NCI-H510A treated with DMSO at 0.1 percent for 48 hours (cell line): ENCODE results near the gene RPP21.

Experiments used
- DNase-seq: peaks from one replicate; lab custom pipeline; 2025; lab: John Stamatoyannopoulos, UW

Gene RPP21

GRCh38 chr6:30344868-30345671 lies at the start of gene RPP21:
RPP21 (plus strand) TSS chr6:30345156; CDS start chr6:30345172, 16 bp downstream.
- peak; percentile 74 for DNase-seq

DNA sequence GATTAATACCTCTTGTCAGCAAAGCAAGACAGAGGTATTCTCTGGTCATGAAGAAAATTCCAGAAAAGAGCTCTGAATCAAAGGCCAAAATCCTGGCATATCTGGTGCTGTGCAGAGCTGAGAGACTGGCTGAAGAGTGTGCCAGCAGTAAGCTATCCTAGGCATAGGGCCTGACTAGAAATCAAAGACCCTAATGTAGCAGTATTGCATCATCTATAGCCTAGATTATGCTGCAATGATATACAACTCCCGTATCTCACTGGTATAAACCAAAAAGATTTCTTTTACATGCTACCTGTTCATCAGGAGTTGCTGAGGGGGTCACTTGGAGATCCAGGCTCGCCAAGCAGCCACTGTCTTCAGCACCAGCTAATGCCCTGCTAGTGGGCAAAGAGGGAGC lies 49.1 kb upstream of the RPP21 start:
- no peak for DNase-seq

GRCh38 chr6:30304002-30304401 lies 41.0 kb upstream of the RPP21 start:
- no peak for DNase-seq

GRCh38 chr6:30311101-30311500 lies 33.9 kb upstream of the RPP21 start:
- DNase-seq = no peak

DNA sequence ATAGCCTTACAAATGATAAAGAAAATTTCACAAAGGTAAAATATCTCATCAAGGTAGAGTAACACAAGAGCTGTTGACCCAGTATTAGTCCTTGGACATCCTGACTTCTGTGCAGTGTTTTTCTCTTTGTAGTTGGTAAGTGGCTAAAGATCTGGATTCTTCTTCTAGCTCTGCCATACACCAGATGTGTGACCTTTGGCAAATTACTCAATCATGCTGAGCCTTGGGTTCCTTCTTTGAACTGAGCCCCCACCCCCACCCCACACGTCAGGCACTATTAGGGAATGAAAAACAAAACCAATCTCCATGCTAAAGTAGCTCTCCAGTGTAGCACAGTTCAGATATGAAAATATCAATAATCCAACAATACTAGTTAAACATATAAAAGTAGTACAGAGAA lies 33.3 kb upstream of the RPP21 start:
- DNase-seq = no peak

GRCh38 chr6:30312266-30312665 lies 32.7 kb upstream of the RPP21 start:
- DNase-seq = no peak

DNA sequence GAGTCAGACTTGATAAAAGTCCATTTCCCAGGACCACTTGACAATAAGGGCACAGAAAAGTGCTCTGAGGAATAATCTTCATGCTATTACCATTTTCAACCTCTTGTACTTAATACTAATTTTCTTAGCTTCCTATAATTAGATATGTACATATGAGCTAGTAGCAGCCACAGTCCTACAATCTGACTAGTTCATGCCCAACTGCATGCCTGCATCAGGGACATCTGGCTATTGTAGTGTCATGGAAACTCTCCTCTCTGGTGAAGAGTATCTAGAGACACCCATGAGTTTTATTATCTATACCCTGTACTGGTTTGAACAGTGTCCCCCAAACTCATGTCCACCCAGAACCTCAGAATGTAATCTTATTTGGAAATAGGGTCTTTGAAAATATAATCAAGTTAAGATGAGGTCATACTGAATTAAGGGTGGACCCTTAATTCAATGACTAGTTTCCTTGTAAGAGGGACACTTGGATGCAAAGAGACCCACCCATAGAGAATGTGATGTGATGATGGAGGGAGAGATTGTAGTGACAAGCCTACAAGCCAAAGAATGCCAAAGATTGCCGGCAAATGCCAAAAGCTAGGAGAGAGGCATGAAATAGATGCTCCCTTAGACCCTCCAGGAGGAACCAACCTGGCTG lies 32.2 kb upstream of the RPP21 start:
- DNase-seq = no peak

DNA sequence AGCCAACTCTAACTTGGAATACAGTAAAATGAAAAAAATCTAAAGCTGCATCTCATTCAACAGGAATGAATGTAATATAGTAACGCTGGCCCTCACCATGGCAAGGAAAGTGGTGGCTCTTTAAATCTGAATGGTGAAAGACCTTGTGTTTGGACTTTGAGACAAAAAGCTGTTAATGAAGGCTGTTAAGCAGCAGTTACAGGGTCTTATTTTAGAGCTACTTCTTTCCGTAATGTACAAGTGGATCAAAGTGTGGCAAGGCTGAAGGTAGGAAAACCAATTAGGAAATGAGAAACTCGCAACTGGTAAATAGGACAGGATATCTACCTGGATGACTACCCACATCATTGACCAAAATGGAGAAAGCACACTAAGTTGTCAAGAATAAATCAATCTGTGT lies 29.8 kb upstream of the RPP21 start:
- DNase-seq = no peak

DNA sequence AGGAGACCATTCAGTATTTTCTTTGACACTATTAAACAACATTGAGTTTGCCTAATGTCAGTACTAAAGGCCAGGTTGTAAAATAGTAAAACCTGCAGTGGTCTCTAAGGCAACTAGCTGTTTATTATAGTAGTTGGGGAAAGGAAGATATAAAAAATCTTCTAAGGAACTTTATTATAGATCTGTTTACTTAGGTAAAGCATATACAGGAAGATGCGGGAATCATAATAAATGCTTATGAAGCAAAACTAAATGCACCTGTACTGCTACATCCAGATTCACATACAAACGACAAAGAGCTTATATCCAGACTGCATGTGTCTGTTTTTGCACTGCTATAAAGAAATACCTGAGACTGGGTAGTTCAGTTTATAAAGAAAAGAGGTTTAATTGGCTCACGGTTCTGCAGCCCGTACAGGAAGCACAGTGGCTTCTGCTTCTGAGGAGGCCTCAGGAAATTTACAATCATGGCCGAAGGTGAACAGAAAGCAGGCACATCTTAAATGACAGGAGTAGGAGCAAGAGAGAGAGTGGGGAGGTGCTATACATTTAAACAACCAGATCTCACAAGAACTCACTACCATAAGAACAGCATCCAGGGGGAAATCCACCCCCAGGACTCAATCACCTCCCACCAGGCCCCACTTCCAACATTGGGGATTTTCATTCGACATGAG lies 26.9 kb upstream of the RPP21 start:
- DNase-seq = no peak

- DNase-seq = no peak
Measured at GRCh38 chr6:30319146-30319835, 25.7 kb upstream of the RPP21 start.

DNA sequence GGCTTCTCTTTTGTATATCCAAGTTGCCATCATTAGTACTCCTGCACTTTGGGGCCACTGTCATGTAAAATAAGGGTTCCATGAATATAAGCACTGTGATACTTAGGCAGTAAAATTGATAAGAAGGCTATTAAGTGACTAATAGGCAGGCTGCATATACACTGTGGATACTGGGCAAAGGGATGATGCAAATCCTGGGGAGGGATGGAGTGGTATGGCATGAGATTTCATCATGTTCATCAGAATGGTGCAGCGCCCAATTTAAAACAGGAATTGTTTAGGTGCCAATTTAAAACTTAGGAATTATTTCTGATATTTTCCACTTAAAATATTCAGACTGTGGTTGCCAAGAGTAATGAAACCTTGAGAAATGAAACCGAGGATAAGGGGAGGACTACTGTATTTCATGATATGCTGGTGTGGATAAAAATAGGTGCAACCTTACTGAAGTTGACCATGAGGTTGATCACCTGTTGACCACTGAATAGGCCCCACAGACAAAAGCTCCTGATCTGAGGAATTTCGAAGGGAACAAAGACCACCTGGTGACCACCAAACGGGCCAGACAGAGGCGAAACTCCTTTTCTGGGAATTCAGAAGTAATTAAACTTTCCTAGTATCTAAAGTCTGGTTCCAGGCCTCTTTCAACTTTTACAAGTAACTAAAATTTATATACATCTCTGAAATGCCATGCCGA lies 23.1 kb upstream of the RPP21 start:
- DNase-seq = no peak

GRCh38 chr6:30322527-30323501 lies 22.1 kb upstream of the RPP21 start:
- DNase-seq = no peak

GRCh38 chr6:30323806-30324205 lies 21.1 kb upstream of the RPP21 start:
- no peak for DNase-seq

GRCh38 chr6:30325150-30325872 lies 19.6 kb upstream of the RPP21 start:
- peak; percentile 86 for DNase-seq

- DNase-seq = peak; percentile 69
Measured at GRCh38 chr6:30325873-30326525, 19.0 kb upstream of the RPP21 start.

GRCh38 chr6:30326526-30327231 lies 18.3 kb upstream of the RPP21 start, which contains the start of gene TRIM39:
TRIM39 (plus strand) TSS chr6:30326927; CDS start chr6:30329318, 2,391 bp downstream.
- peak; percentile 69 for DNase-seq

- DNase-seq = peak; percentile 72
Measured at GRCh38 chr6:30327232-30327746, 17.7 kb upstream of the RPP21 start.

GRCh38 chr6:30328397-30328796 lies 16.6 kb upstream of the RPP21 start:
- DNase-seq = no peak
